22Rv1 (cell line): Measurements from ENCODE around the gene USP34.

Experiments used
- H3K27ac ChIP-seq: fragments of 450-650 bp; 2 replicates; pipeline ENCODE4 v1.5.1; 2017
- ZFX ChIP-seq: fragments of 450-650 bp; IDR thresholded peaks from 2 replicates; pipeline ENCODE4 v1.6.1; 2017; ENCODE audit warnings: antibody characterized with exemption, borderline replicate concordance
- TF ChIP-seq, protein P1 (sequence below): fragments of 450-650 bp; IDR thresholded peaks from 2 replicates; pipeline ENCODE4 v1.5.1; 2017; ENCODE audit warnings: mild to moderate bottlenecking

The USP34 gene

DNA sequence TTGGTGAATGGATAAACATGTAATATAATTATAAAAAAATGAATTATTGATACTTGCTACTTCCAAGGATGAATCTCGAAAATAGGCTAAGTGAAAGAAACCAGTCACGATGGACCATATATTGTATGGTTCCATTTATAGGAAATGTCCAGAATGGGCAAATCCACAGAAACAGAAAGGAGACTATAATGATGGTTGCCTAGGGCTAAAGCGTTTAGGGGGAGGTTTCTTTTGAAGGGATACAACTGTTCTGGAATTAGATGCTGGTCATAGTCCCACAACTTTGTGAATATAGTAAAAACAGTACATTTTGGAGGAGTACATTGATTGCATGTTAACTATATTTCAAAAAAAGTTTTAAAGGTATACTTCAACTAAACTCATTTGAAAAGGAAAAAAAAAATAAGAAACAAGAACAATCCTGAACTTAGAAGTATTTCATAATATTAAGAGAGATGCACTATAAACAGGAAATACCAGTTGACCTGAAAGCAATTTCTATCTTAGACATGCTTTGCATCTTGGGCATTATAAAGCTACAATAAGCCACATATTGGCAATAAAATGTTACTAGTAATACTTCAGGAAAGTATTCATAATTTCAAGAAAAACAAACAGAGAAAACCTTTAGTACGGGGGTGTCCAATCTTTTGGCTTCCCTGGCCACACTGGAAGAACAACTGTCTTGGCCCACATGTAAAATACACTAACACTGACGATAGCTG is 178.9 kb downstream of the USP34 start:
- no peak overlapping the region for H3K27ac ChIP-seq
- no peak for TF ChIP-seq ZFX
- TF ChIP-seq, protein P1, sequence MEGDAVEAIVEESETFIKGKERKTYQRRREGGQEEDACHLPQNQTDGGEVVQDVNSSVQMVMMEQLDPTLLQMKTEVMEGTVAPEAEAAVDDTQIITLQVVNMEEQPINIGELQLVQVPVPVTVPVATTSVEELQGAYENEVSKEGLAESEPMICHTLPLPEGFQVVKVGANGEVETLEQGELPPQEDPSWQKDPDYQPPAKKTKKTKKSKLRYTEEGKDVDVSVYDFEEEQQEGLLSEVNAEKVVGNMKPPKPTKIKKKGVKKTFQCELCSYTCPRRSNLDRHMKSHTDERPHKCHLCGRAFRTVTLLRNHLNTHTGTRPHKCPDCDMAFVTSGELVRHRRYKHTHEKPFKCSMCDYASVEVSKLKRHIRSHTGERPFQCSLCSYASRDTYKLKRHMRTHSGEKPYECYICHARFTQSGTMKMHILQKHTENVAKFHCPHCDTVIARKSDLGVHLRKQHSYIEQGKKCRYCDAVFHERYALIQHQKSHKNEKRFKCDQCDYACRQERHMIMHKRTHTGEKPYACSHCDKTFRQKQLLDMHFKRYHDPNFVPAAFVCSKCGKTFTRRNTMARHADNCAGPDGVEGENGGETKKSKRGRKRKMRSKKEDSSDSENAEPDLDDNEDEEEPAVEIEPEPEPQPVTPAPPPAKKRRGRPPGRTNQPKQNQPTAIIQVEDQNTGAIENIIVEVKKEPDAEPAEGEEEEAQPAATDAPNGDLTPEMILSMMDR: no peak

DNA sequence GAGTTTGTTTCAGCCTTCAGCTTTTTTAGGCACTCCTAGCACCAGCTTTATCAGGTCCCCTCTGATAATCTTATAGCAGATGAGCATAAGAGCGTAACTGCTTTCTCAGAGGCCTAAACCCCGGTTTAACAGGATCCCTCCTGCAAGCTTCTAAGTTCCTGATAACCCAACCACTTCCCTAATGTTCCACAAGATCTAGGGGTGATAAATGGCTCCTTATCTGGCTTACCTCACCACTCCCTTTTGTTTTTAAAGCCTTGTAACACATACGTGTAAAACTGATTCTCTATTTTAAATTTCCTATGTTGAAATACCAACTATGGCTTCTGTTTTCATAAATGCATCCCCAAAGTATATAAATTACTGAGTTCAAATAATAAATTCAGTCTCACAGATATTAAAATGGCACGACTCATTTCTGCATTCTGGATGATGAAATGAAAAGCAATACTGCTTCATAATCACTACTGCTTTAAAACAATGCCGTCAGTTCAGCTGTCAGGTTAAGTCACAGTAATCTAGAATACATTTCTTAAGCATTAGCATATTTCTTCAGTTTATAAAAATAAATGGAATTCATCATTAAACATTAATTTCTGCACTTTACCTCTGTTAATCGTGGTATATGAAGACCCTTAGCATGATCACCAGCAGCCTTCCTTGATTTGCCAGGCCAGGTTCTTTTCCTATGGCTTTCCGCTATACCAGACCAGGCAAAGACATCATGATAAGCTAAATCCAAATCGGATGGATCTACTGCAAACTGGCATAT is 182.6 kb downstream of the USP34 start:
- TF ChIP-seq ZFX: no peak
- TF ChIP-seq, protein P1: no peak
- H3K27ac ChIP-seq: no peak overlapping the region

DNA sequence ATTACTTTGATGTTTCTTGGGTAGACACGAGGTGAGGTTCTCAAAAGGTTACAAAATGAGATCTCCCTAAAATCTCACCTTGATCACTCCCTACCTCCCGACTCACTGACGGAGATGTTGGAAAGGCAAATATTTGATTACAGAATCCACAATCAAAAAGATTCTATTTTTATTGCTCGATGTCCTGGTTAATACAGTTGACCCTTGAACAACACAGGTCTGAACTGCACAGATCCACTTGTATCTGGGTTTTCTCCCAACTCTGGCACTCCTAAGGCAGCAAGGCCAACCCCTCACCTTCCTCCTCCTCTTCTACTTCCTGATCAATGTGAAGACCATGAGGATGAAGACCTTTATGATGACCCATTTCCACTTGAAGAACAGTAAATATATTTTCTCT is 183.6 kb downstream of the USP34 start:
- TF ChIP-seq ZFX: no peak
- TF ChIP-seq, protein P1: no peak
- no peak overlapping the region for H3K27ac ChIP-seq

DNA sequence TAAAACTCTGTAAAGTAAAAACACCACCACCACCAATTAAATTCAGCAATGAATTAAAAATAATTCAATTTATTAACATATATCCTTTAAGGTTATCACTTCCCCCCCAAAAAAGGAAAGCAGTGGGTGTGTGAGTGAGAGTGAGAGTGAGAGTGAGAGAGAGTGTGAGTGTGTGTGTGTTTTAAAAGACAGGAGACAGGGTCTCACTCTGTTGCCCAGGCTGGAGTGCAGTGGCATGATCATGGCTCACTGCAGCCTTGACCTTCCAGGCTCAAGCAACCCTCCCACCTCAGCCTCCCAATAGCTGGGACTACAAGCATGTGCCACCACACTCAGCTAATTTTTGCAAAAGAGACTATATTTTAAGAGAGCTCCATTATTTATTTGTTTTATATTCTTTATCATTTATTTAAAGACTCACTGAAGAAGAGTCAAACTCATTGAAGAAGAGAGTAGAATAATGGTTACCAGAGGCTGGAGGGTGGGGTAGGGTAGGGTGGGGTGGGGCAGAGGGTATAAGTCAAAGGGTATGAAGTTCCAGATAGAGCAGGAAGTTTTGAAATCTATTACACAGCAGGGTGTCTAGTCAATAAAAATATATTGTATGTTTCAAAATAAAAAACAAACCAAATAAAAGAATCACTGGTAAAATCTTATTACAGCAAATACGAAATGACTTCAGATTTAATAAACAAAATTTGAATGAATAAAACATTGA is 187.3 kb downstream of the USP34 start:
- TF ChIP-seq, protein P1: no peak
- no peak for TF ChIP-seq ZFX
- H3K27ac ChIP-seq: no peak overlapping the region

DNA sequence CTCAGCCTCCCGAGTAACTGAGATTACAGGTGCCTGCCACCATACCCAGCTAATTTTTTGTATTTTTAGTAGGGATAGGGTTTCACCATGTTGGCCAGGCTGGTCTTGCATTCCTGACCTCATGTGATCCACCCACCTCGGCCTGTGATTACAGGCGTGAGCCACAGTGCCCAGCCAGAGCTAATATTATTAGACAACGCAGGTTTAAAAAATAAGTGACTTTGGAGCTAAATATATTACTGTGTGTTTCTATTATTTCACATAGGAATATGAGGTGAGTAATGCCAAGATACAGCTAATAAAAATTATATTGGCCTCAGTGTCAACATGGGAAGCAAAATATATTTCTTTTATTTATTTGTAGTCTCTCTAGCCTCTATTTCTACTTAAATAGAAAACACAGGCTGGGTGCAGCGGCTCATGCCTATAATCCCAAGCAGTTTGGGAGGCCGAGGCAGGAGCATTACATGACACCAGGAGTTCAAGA is 188.7 kb downstream of the USP34 start:
- peak overlapping the region; percentile 62 for H3K27ac ChIP-seq
- no peak for TF ChIP-seq ZFX
- TF ChIP-seq, protein P1: no peak

DNA sequence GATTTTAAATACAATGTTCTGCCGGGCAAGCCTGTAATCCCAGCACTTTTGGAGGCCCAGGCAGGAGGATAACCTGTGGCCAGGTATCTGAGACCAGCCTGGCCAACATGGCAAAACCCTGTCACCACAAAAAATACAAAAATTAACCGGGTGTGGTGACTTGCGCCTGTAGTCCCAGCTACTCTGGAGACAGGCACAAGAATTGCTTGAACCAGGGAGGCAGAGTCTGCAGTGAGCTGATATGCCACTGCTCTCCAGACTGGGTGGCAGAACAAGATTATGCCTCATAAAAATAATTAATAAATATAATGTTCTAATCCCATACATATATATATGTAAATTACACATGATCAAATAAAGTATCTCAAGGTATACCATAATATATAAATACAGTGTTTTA is 189.6 kb downstream of the USP34 start:
- no peak for TF ChIP-seq ZFX
- H3K27ac ChIP-seq: peak overlapping the region; percentile 62

DNA sequence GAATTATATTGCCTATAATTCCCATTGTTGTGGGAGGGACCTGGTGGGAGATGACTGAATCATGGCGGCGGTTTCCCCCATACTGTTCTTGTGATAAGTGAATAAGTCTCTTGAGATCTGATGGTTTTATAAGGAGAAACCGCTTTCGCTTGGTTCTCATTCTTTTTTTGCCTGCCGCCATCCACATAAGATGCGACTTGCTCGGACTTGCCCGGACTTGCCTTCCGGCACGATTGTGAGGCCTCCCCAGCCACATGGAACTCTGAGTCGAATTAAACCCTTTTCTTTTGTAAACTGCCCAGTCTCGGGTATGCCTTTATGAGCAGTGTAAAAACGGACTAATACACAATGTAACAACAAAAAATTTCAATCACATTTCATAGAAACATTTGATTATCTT is 193.1 kb downstream of the USP34 start:
- no peak overlapping the region for H3K27ac ChIP-seq
- TF ChIP-seq, protein P1: no peak
- TF ChIP-seq ZFX: no peak
